Right lobe of liver (tissue), 6 donors: ENCODE data around the gene NHLRC4. TPM values are rescaled to one million over a fixed set of nuclear protein-coding genes. Genes with fewer than 3 reads are reported as not detected.
A peak's percentile ranks its signal among the peaks of the same experiment; 100 is the strongest.

Experiments
- ATAC-seq, 4 donors: fragments of 200-7000 bp; cut with Tn5 transposase; one replicate each; pipeline ENCODE4 v1.9.1; 2020; ENCODE audit warnings: mild to moderate bottlenecking in 4 of 4, moderate library complexity in 4 of 4
- DNase-seq, 3 donors: peaks; one replicate each; pipeline ENCODE4 v3.0.0-alpha.2; 2020
- H3K27ac ChIP-seq, 3 donors: fragments of 200-600 bp; one replicate each; pipeline ENCODE4 v1.8.0; 2022
- H3K27me3 ChIP-seq, 2 donors: fragments of 200-600 bp; one replicate each; pipeline ENCODE4 v1.8.0; 2022
- H3K36me3 ChIP-seq, 4 donors: fragments of 200-600 bp; sonication (generic) in 1 of 4; one replicate each; pipeline versions ENCODE4 v1.5.1 to v1.8.0; 2017 to 2022; ENCODE audit warnings: control low read depth in 1 of 4
- H3K4me1 ChIP-seq, 4 donors: fragments of 200-600 bp; sonication (generic) in 1 of 4; one replicate each; pipeline versions ENCODE4 v1.5.1 to v1.8.0; 2017 to 2022; ENCODE audit warnings: control low read depth in 1 of 4
- H3K4me3 ChIP-seq, 3 donors: fragments of 200-600 bp; one replicate each; pipeline ENCODE4 v1.8.0; 2022
- H3K9me3 ChIP-seq, 4 donors: fragments of 200-600 bp; sonication (generic) in 1 of 4; one replicate each; pipeline versions ENCODE4 v1.5.1 to v1.8.0; 2017 to 2022; ENCODE audit warnings: control low read depth in 1 of 4
- POLR2A ChIP-seq: fragments of 450-650 bp; IDR thresholded peaks from one replicate; pipeline ENCODE4 v1.6.1; 2017; ENCODE audit warnings: antibody characterized with exemption, mild to moderate bottlenecking
- WGBS: methylation state at CpG from one replicate; pipeline ENCODE4 v1.1.6; 2018; ENCODE audit warnings: low coverage, low lambda C conversion rate; ENCODE audit not compliant: insufficient coverage; ENCODE audit errors: missing lambda C conversion rate; 5-methylcytosine and 5-hydroxymethylcytosine counted together
- intact Hi-C, 2 donors: fragments of 100-400 bp; cut with DNase I; formaldehyde crosslinking; loops; one replicate each; pipeline versions ENCODE4 v1.11.2 to v1.14.1; 2022
- total RNA-seq, 6 experiments: library from RNA; depleted of rRNA in 2 of 6; stranded (reverse); fragments of >200 nt in 2 of 6; fragmentation: NEBNext Ultra II Directional in 3 of 6; extraction: Animal tissue kit (Norgen Biotek cat#: 25700) in 3 of 6; gene quantifications; one replicate each; pipeline versions ENCODE4 v1.1.0 to v1.2.4, GENCODE V29; 2016 to 2023
- TF ChIP-seq, protein P1 (sequence below), 4 donors: fragments of 200-600 bp in 3 of 4; fragments of 450-650 bp in 1 of 4; IDR thresholded peaks; one replicate each; pipeline versions ENCODE4 v1.5.1 to v1.8.0; 2016 to 2022; ENCODE audit warnings: antibody characterized with exemption in 4 of 4, mild to moderate bottlenecking in 2 of 4
- donor health status: DM: no; HTN: yes; CAD: no.
- donor health status: DM: no; HTN: no; CAD: no.
- donor health status: DM: no; HTN: no; CAD: no.
- donor health status: DM: no; HTN: yes; CAD: no.
- donor health status: DM: no; HTN: yes; CAD: no.

Gene NHLRC4
- total RNA-seq, 6 experiments from 2014 or later = 0.12 to 0.33 (median 0.28) TPM; not detected in 1

DNA sequence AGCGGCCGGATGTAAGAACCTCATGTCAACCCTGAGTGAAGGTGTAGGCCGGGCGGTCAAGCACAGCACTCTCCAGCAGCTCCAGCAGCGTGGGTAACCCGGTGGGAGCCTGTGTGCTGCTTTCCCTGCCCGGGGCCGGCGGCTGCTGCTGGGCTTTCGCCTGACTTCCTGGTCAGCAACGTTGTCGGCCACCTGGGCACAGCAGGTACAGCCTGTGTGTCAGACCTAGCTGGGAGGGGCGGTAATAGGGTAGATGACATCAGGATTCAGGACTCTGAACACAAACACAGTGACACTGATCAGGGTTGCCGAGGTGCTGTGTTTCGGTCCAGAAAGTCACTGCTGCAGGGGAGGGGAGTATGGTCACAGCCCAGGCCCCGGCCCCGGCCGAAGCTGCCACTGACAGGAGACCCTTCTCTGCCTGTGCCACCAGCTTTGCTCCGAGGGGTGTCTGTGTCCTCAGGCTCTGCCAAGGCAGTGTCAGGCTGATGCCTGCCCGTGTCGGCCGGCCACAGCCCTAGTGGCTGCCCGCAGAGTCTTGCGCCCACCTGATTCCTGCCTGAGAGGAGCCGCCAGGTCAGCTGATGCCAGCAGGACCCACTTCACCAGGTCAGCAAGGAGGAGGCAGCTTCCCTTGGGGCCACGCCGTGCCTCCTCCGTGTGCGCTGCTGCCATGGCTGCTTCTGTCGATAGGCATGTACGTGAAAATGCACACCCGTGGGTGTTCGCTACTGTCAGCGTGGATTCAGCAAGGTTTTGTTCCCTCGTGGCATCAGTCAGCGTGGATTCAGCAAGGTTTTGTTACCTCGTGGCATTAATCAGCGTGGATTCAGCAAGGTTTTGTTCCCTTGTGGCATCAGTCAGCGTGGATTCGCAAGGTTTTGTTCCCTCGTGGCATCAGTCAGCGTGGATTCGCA, 32.3 kb downstream of the NHLRC4 start:
- WGBS = 92% methylated on average over 12 of the region's 43 CpGs
- Histone ChIP-seq H3K27me3 (no peaks in the 10 kb centered on the region), H3K4me3 (no peak overlapping the region), H3K4me1 (peaks cover 0 to 29% (median 12%) of the 10 kb centered on the region in 4 donors), H3K9me3 (no peaks in the 10 kb centered on the region), H3K27ac (peak overlapping the region in 2 of 3 donors; percentile 49), H3K36me3 (no peaks in the 10 kb centered on the region)
- intact Hi-C loops = no loop called here
- ATAC-seq (peak; percentile 33 to 86 (median 82)), DNase-seq (peak in 2 of 3 donors; percentile 65 to 78)
- TF ChIP-seq POLR2A = no peak
- TF ChIP-seq, protein P1, sequence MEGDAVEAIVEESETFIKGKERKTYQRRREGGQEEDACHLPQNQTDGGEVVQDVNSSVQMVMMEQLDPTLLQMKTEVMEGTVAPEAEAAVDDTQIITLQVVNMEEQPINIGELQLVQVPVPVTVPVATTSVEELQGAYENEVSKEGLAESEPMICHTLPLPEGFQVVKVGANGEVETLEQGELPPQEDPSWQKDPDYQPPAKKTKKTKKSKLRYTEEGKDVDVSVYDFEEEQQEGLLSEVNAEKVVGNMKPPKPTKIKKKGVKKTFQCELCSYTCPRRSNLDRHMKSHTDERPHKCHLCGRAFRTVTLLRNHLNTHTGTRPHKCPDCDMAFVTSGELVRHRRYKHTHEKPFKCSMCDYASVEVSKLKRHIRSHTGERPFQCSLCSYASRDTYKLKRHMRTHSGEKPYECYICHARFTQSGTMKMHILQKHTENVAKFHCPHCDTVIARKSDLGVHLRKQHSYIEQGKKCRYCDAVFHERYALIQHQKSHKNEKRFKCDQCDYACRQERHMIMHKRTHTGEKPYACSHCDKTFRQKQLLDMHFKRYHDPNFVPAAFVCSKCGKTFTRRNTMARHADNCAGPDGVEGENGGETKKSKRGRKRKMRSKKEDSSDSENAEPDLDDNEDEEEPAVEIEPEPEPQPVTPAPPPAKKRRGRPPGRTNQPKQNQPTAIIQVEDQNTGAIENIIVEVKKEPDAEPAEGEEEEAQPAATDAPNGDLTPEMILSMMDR (IDR thresholded peaks at IDR 0.05) = no peak

DNA sequence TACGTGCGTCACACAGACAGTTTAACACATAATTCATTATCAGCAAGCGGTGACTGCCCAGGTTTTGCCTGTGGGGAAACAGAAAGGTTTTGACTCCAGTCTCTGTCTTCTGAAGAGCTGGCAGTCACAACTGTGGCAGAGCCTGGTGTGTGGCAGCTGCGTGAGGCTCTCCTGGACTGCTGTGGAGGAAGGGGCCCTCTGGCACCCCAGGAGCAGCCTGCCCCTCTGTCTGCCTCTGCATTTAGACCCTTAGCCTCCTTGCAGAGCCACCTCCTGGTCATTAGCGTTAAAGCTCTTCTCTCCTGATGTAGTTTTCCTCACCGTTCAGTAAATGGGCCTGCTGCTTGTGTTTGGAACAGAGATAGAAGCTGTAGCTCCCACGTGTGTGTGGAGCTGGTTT, 34.0 kb downstream of the NHLRC4 start:
- intact Hi-C loops = no loop called here
- WGBS = 49% methylated on average over 6 of the region's 7 CpGs
- Histone ChIP-seq H3K27me3 (no peaks in the 10 kb centered on the region), H3K4me1 (peaks cover 0 to 17% (median 6%) of the 10 kb centered on the region in 4 donors), H3K36me3 (no peaks in the 10 kb centered on the region), H3K27ac (no peak overlapping the region), H3K4me3 (no peak overlapping the region), H3K9me3 (no peaks in the 10 kb centered on the region)
- ATAC-seq (peak in 1 of 4 donors; percentile 42), DNase-seq (no peak)
- TF ChIP-seq POLR2A = no peak
- TF ChIP-seq, protein P1 (IDR thresholded peaks at IDR 0.05) = peak in 3 of 4 donors; percentile 6 to 27 (median 19)

DNA sequence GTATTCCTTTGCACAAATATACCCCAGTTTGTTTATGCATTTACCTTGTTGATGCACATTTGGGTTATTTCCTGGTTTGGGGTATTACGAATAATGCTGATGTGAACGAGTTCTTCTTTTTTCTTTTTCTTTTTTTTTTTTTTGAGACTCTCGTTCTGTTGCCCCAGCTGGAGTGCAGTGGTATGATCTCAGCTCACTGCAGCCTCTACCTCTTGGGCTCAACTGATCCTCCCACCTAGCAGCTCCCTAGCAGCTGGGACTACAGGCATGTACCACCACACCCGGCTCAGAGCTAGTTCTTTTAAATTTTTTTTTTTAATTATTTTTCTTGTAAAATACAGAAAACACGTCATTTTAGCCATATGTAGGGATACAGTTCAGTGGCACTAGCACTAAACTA, 37.1 kb downstream of the NHLRC4 start:
- Histone ChIP-seq H3K27me3 (no peaks in the 10 kb centered on the region), H3K4me3 (no peak overlapping the region), H3K4me1 (peaks cover 0 to 3% (median 0%) of the 10 kb centered on the region in 4 donors), H3K27ac (no peak overlapping the region), H3K9me3 (no peaks in the 10 kb centered on the region), H3K36me3 (no peaks in the 10 kb centered on the region)
- intact Hi-C loops = no loop called here
- DNase-seq (no peak), ATAC-seq (no peak)
- 71% methylated on average over 5 of the region's 5 CpGs for WGBS
- no peak for TF ChIP-seq POLR2A
- TF ChIP-seq, protein P1 (IDR thresholded peaks at IDR 0.05) = no peak

DNA sequence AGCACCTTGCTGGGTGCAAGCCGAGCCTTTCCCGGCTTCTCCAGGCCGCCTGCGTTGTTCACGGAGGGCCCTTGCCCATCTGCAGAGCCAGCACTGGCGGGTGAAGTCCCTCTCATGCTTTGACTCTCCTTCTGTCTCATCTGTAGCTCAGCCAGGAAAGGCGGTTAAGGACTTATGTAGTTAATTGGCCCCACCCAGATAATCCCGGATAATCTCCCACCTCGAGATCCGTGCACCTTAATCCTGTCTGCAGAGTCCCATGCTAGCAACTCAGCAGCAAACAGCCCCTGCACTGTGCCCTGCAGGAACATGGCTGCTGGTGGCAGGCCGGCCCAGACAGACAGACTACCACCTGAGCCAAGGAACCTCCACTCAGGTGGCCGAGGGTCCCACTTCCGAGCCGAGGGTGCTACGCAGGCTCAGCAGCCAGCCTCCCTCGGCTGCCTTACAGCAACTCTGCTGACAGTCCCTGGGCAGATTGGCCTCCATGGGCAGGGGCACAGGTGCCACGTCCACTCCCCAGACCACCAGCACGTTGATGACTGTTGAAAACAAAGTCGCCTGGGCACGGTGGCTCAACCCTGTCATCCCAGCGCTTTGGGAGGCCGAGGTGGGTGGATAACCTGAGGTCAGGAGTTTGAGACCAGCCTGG, 40.0 kb downstream of the NHLRC4 start:
- intact Hi-C loops = no loop called here
- WGBS = 90% methylated on average over 4 of the region's 22 CpGs
- ATAC-seq (no peak), DNase-seq (no peak)
- no peaks in the 10 kb centered on the region for H3K27me3 ChIP-seq
- no peak for TF ChIP-seq POLR2A
- TF ChIP-seq, protein P1 (IDR thresholded peaks at IDR 0.05) = no peak
- H3K4me3 ChIP-seq = no peak overlapping the region
- no peaks in the 10 kb centered on the region for H3K36me3 ChIP-seq
- no peak overlapping the region for H3K27ac ChIP-seq
- no peaks in the 10 kb centered on the region for H3K9me3 ChIP-seq
- no peaks in the 10 kb centered on the region for H3K4me1 ChIP-seq
